Activated CD8-positive, alpha-beta memory T cell treated with anti-CD3 and anti-CD28 coated beads for 36 hours (primary cell): ENCODE measurements around the gene ST14. TPM values are rescaled to one million over a fixed set of nuclear protein-coding genes. Genes with fewer than 3 reads are reported as not detected.

ENCODE experiments used
- CTCF ChIA-PET: fragments of 350-600 bp; sonication (Branson Sonifier 250); formaldehyde crosslinking; loops from one replicate; lab custom pipeline; 2021; ENCODE audit warnings: antibody characterized with exemption; lab: Charles Lee
- POLR2A ChIA-PET: fragments of 350-600 bp; sonication (Branson Sonifier 250); formaldehyde crosslinking; loops from one replicate; lab custom pipeline; 2021; ENCODE audit warnings: antibody characterized with exemption; lab: Charles Lee
- total RNA-seq, 2 experiments: library from RNA; stranded (reverse); gene quantifications; one replicate each; pipeline ENCODE4 v1.2.3, GENCODE V29; 2021

The ST14 gene
- total RNA-seq, result under 1 TPM in 1 of 2 experiments, not detected in 1; 0.06 TPM

GRCh38 chr11:130159657-130160497 lies at the start of gene ST14:
TSS of gene ST14 (plus strand) at chr11:130159782. CDS start at chr11:130159980, 198 bp downstream.
- ChIA-PET POLR2A (no interaction called here), CTCF (interaction anchor here (1.1 kb wide), 1 partner anchor 27 kb away, joined by 3 read pairs; no protein-coding TSS in a partner anchor)

GRCh38 chr11:130110339-130111108 lies 49.1 kb upstream of the ST14 start:
- ChIA-PET POLR2A (no interaction called here), CTCF (no interaction called here)

- ChIA-PET POLR2A (no interaction called here), CTCF (no interaction called here)
Observed at GRCh38 chr11:130112071-130112830, 47.3 kb upstream of the ST14 start.

GRCh38 chr11:130114281-130114680 lies 45.3 kb upstream of the ST14 start:
- ChIA-PET POLR2A (no interaction called here), CTCF (no interaction called here)

- ChIA-PET CTCF (interaction anchor here (1.1 kb wide), 1 partner anchor 98 kb away, joined by 3 read pairs; no protein-coding TSS in a partner anchor), POLR2A (no interaction called here)
Observed at GRCh38 chr11:130114726-130115125, 44.9 kb upstream of the ST14 start.

GRCh38 chr11:130115218-130115617 lies 44.4 kb upstream of the ST14 start:
- POLR2A ChIA-PET, result no interaction called here
- CTCF ChIA-PET, result interaction anchor here (1.1 kb wide), 1 partner anchor 98 kb away, joined by 3 read pairs; no protein-coding TSS in a partner anchor

GRCh38 chr11:130118165-130118564 lies 41.4 kb upstream of the ST14 start:
- ChIA-PET POLR2A (no interaction called here), CTCF (interaction anchor here (1.9 kb wide), 1 partner anchor 13 kb away, joined by 8 read pairs; no protein-coding TSS in a partner anchor)

GRCh38 chr11:130118636-130119387 lies 40.8 kb upstream of the ST14 start:
- ChIA-PET CTCF (interaction anchor here (1.9 kb wide), 1 partner anchor 13 kb away, joined by 8 read pairs; no protein-coding TSS in a partner anchor), POLR2A (no interaction called here)

- POLR2A ChIA-PET, result no interaction called here
- CTCF ChIA-PET, result interaction anchor here (1.9 kb wide), 1 partner anchor 12 kb away, joined by 8 read pairs; no protein-coding TSS in a partner anchor
Observed at GRCh38 chr11:130120045-130120444, 39.5 kb upstream of the ST14 start.

GRCh38 chr11:130121445-130121978 lies 38.1 kb upstream of the ST14 start:
- CTCF ChIA-PET, result interaction anchor here (0.9 kb wide), 1 partner anchor 196 kb away, joined by 3 read pairs; no protein-coding TSS in a partner anchor
- POLR2A ChIA-PET, result no interaction called here

GRCh38 chr11:130122141-130122575 lies 37.4 kb upstream of the ST14 start:
- ChIA-PET CTCF (interaction anchor here (0.9 kb wide), 1 partner anchor 196 kb away, joined by 3 read pairs; no protein-coding TSS in a partner anchor), POLR2A (no interaction called here)

GRCh38 chr11:130123414-130124040 lies 36.1 kb upstream of the ST14 start:
- CTCF ChIA-PET, result interaction anchor here (0.7 kb wide), 1 partner anchor 9 kb away, joined by 3 read pairs; no protein-coding TSS in a partner anchor
- POLR2A ChIA-PET, result no interaction called here

- ChIA-PET POLR2A (no interaction called here), CTCF (interaction anchor here (0.6 kb wide), 1 partner anchor 40 kb away, joined by 3 read pairs; no protein-coding TSS in a partner anchor)
Observed at GRCh38 chr11:130124096-130124495, 35.5 kb upstream of the ST14 start.

- POLR2A ChIA-PET, result no interaction called here
- CTCF ChIA-PET, result no interaction called here
Observed at GRCh38 chr11:130125638-130126037, 33.9 kb upstream of the ST14 start.

GRCh38 chr11:130126516-130126915 lies 33.1 kb upstream of the ST14 start:
- ChIA-PET CTCF (interaction anchor here (1.3 kb wide), 1 partner anchor 203 kb away, joined by 3 read pairs; no protein-coding TSS in a partner anchor), POLR2A (no interaction called here)

- ChIA-PET CTCF (interaction anchor here (1.3 kb wide), 1 partner anchor 204 kb away, joined by 3 read pairs; no protein-coding TSS in a partner anchor), POLR2A (no interaction called here)
Observed at GRCh38 chr11:130127509-130127908, 32.1 kb upstream of the ST14 start.

GRCh38 chr11:130128626-130129025 lies 31.0 kb upstream of the ST14 start:
- POLR2A ChIA-PET, result no interaction called here
- CTCF ChIA-PET, result interaction anchor here (1.1 to 6.7 kb wide), 2 partner anchors 23 to 204 kb away, joined by 3 to 54 read pairs; no protein-coding TSS in a partner anchor
